ENCODE data around the gene MED12. TPM values are rescaled to one million over a fixed set of nuclear protein-coding genes. Genes with fewer than 3 reads are reported as not detected.

MED12 gene
- total RNA-seq, 1 donor from 2014 or later, result 102 TPM

DNA sequence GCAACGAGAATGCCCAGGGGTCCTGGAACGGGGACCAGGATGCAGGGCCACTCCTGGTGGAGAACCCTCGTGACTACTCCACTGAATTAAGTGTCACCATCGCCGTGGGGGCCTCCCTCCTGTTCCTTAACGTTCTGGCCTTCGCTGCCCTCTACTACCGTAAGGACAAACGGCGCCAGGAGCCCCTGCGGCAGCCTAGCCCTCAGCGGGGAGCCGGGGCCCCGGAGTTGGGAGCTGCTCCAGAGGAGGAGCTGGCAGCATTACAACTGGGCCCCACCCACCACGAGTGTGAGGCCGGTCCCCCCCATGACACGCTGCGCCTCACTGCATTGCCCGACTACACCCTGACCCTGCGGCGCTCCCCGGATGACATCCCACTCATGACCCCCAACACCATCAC is 51.2 kb downstream of the MED12 start:
- ATAC-seq (ENCODE audit: low read depth), result no peak
- CTCF ChIA-PET, result no interaction called here
- Mint-ChIP-seq H3K36me3 (ENCODE audit: low read depth) (peaks cover 22% of the 10 kb centered on the region), H3K9me3 (no peaks in the 10 kb centered on the region), H3K27ac (no peak overlapping the region), H3K4me1 (peaks cover 9% of the 10 kb centered on the region), H3K27me3 (no peaks in the 10 kb centered on the region), H3K4me3 (no peak overlapping the region)
- DNase-seq, result no peak
- POLR2A ChIA-PET, result no interaction called here
- TF ChIP-seq, protein P1, sequence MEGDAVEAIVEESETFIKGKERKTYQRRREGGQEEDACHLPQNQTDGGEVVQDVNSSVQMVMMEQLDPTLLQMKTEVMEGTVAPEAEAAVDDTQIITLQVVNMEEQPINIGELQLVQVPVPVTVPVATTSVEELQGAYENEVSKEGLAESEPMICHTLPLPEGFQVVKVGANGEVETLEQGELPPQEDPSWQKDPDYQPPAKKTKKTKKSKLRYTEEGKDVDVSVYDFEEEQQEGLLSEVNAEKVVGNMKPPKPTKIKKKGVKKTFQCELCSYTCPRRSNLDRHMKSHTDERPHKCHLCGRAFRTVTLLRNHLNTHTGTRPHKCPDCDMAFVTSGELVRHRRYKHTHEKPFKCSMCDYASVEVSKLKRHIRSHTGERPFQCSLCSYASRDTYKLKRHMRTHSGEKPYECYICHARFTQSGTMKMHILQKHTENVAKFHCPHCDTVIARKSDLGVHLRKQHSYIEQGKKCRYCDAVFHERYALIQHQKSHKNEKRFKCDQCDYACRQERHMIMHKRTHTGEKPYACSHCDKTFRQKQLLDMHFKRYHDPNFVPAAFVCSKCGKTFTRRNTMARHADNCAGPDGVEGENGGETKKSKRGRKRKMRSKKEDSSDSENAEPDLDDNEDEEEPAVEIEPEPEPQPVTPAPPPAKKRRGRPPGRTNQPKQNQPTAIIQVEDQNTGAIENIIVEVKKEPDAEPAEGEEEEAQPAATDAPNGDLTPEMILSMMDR (IDR thresholded peaks at IDR 0.05), result no peak
- intact Hi-C loops (cut with micrococcal nuclease), result no loop called here

DNA sequence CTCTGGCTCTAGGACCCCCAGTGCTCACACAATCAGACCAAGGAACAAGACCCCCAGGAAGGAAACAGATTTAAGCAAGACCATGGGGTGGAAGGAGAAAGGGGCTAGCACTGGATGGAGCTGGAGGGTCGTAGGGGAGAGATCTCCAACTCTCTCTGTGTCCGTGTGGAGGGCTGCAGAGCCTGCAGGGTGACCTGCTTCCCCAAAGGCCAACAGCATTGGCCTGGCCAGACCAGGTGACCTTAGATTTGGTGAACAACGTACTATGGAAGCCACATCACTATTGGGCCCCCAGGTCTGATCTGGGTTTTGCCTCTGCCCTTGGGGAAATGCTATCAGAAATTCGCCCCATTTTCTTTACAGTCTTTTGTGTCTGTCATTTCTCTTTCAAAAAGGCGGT is 52.3 kb downstream of the MED12 start:
- CTCF ChIA-PET, result no interaction called here
- Mint-ChIP-seq H3K4me1 (peaks cover 9% of the 10 kb centered on the region), H3K4me3 (no peak overlapping the region), H3K27ac (no peak overlapping the region), H3K36me3 (ENCODE audit: low read depth) (peaks cover 29% of the 10 kb centered on the region), H3K9me3 (no peaks in the 10 kb centered on the region), H3K27me3 (no peaks in the 10 kb centered on the region)
- DNase-seq (no peak), ATAC-seq (ENCODE audit: low read depth) (no peak)
- POLR2A ChIA-PET, result no interaction called here
- intact Hi-C loops (cut with micrococcal nuclease), result no loop called here
- TF ChIP-seq, protein P1 (IDR thresholded peaks at IDR 0.05), result no peak

DNA sequence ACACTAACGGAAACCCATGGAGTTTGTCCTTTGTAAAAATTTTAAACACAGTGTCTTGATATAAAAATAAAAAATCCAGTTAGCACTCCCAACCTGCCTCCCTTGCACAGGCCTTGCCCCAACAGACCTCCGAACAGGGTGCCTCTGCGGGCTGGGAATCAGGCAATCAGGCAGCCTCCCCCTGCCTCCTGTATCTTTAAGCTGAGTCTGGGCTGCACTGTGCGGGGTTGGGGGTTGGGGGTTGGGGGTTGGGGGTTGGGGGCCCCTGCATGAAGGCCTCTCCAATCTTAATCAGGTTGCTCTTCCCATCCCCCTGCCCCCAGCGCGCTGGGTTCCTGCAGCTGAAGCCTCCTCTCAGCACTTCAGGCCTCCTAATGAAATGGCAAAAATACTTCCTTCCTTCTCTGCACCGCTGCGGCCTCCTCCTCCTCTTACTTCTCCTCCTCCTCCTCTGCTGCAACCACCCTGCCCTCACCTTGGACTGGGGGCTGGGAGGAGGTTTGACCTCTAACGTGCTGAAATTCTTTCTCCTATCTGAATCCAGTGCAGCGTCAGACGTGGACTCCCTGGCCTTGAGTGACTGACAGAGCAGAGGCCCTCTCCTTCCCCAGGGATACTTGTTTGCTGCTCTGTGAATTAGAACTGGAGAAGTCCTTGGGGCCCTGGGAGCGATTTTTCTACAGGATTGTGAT is 52.9 kb downstream of the MED12 start:
- Mint-ChIP-seq H3K36me3 (ENCODE audit: low read depth) (peaks cover 28% of the 10 kb centered on the region), H3K4me1 (peaks cover 7% of the 10 kb centered on the region), H3K27ac (no peak overlapping the region), H3K27me3 (no peaks in the 10 kb centered on the region), H3K4me3 (no peak overlapping the region), H3K9me3 (no peaks in the 10 kb centered on the region)
- TF ChIP-seq, protein P1 (IDR thresholded peaks at IDR 0.05), result no peak
- CTCF ChIA-PET, result no interaction called here
- POLR2A ChIA-PET, result no interaction called here
- intact Hi-C loops (cut with micrococcal nuclease), result no loop called here
- no peak for ATAC-seq (ENCODE audit: low read depth)
- DNase-seq, result no peak

DNA sequence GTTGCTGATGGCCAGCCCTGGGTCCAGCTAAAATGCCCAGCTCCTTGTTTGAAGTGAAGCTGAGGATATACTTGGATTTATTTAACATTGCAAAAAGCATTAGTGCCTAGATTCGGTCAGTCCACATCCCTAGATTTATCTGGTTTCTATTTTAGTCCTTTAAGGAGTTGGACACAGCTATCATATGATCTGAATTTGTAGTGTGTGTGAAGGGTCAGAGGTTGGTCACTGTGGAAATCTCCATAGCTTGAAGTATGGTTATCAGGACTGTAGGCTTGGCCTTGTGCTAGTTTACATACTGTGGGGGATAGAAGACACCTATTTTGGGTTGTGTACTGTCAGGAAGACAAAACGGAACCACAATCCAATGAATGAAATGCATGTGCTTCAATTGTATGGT is 55.0 kb downstream of the MED12 start:
- Mint-ChIP-seq H3K4me1 (peaks cover 7% of the 10 kb centered on the region), H3K9me3 (no peaks in the 10 kb centered on the region), H3K27ac (no peak overlapping the region), H3K4me3 (no peak overlapping the region), H3K36me3 (ENCODE audit: low read depth) (peaks cover 36% of the 10 kb centered on the region), H3K27me3 (no peaks in the 10 kb centered on the region)
- ChIA-PET POLR2A (no interaction called here), CTCF (no interaction called here)
- DNase-seq (no peak), ATAC-seq (ENCODE audit: low read depth) (no peak)
- TF ChIP-seq, protein P1 (IDR thresholded peaks at IDR 0.05), result no peak
- intact Hi-C loops (cut with micrococcal nuclease), result no loop called here

DNA sequence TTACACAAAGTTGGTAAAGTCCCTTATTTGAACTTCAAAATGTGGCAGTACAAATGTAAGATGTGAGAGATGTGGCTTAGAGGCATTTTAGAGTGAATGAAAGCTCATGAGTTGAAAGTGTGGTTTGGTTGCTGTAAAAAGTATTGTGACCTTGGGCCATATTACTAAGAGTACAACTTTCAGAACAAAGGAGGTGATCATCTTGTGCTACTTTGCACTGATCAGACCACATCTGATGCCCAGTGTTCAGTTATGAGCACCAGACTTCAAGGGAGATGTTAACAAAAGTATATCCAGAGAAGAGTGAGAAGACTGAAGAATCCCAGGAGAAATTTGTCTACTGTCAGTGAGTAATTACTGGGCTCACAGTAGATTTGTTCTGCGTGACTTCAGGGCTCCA is 56.4 kb downstream of the MED12 start:
- intact Hi-C loops (cut with micrococcal nuclease), result no loop called here
- no peak overlapping the region for H3K4me3 Mint-ChIP-seq
- ChIA-PET CTCF (no interaction called here), POLR2A (no interaction called here)
- ATAC-seq (ENCODE audit: low read depth) (no peak), DNase-seq (no peak)
- H3K27me3 Mint-ChIP-seq, result no peaks in the 10 kb centered on the region
- peaks cover 38% of the 10 kb centered on the region for H3K36me3 Mint-ChIP-seq (ENCODE audit: low read depth)
- no peaks in the 10 kb centered on the region for H3K9me3 Mint-ChIP-seq
- no peak overlapping the region for H3K27ac Mint-ChIP-seq
- TF ChIP-seq, protein P1 (IDR thresholded peaks at IDR 0.05), result no peak
- peaks cover 7% of the 10 kb centered on the region for H3K4me1 Mint-ChIP-seq
